Fibroblast of pulmonary artery (primary cell): ENCODE measurements around the gene CASS4.

ENCODE experiments used
- DNase-seq: peaks from one replicate; pipeline ENCODE4 v3.0.0-alpha.2; 2010; ENCODE audit warnings: low read depth
- H3K4me3 ChIP-seq: replicated peaks from 2 replicates; pipeline ENCODE4 v1.5.1; 2011; ENCODE audit warnings: low read depth, mild to moderate bottlenecking, control low read depth, low read length, moderate library complexity
- TF ChIP-seq, protein P1 (sequence below): IDR thresholded peaks from 2 replicates; pipeline ENCODE4 v1.5.1; 2011; ENCODE audit warnings: mild to moderate bottlenecking, control low read depth, low read length, inconsistent platforms; ENCODE audit errors: missing control alignments

Gene CASS4

DNA sequence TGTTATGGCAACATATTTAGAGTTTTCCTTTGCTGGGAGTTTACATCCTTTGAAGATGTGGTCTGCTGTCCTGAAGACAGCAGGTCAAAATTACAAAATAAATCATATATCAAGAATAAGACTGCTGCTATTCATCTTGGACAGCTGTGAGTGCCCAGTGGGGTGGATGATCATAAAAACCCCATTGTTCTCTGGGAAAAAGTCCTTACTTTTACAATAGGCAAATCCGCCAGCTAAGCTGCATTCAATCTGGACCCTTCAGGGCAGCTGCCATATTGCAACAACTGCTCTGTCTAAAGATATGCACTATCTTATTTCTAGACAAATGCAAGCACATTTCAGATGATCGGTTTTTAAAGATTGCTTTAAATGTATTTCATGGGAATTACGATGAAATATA is 19.4 kb downstream of the CASS4 start:
- no peak overlapping the region for H3K4me3 ChIP-seq
- TF ChIP-seq, protein P1, sequence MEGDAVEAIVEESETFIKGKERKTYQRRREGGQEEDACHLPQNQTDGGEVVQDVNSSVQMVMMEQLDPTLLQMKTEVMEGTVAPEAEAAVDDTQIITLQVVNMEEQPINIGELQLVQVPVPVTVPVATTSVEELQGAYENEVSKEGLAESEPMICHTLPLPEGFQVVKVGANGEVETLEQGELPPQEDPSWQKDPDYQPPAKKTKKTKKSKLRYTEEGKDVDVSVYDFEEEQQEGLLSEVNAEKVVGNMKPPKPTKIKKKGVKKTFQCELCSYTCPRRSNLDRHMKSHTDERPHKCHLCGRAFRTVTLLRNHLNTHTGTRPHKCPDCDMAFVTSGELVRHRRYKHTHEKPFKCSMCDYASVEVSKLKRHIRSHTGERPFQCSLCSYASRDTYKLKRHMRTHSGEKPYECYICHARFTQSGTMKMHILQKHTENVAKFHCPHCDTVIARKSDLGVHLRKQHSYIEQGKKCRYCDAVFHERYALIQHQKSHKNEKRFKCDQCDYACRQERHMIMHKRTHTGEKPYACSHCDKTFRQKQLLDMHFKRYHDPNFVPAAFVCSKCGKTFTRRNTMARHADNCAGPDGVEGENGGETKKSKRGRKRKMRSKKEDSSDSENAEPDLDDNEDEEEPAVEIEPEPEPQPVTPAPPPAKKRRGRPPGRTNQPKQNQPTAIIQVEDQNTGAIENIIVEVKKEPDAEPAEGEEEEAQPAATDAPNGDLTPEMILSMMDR, result no peak
- DNase-seq, result no peak

DNA sequence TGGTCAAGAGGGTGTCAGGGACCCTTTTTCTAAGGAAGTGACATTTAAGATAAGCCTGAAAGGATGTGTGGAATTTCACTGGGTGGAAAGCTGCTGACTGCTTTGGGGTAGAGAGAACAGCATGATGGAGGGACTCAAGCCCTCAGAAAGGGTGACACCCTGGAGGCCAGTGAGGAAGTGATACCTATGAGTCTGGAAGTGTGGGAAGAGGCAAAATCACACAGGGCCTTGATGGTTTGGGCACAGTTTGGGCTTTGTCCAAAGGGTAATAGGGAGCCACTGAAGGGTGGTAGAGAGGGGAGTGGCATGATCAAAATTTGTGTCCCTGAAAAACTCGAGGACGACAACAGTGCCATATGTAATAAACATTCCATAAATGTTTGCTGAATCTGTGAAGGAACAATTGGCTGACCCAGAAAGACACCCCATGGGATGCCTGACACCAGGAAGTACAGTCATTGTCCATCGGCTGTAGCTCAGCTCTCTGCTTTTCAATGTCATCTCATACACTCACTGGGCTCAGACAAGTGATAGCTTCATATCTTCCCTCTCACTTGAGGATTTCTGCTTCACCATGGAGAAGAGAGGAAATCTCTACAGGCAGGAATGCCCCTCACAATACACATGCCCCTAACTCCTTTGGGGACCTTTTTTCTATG is 21.3 kb downstream of the CASS4 start:
- DNase-seq, result peak; percentile 52
- no peak overlapping the region for H3K4me3 ChIP-seq
- TF ChIP-seq, protein P1, result no peak

DNA sequence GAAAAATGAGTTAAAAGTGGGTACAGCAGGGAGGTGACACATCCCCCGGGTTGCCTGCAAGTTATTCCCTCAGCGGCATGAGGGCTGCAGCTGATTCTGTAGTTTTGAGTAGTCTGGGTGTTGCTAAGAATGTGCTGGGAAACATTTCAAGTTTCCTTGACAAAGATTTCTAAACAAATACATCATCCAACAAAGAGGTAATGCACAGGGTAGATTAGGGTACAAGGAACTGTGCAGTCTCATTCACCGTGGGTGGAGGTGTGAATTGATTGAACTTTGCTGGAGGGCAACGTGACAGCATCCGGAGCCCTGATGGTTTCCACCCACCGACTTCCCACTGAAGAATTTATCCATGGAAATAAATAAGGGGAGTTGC is 21.8 kb downstream of the CASS4 start:
- TF ChIP-seq, protein P1, result no peak
- no peak overlapping the region for H3K4me3 ChIP-seq
- peak; percentile 91 for DNase-seq

DNA sequence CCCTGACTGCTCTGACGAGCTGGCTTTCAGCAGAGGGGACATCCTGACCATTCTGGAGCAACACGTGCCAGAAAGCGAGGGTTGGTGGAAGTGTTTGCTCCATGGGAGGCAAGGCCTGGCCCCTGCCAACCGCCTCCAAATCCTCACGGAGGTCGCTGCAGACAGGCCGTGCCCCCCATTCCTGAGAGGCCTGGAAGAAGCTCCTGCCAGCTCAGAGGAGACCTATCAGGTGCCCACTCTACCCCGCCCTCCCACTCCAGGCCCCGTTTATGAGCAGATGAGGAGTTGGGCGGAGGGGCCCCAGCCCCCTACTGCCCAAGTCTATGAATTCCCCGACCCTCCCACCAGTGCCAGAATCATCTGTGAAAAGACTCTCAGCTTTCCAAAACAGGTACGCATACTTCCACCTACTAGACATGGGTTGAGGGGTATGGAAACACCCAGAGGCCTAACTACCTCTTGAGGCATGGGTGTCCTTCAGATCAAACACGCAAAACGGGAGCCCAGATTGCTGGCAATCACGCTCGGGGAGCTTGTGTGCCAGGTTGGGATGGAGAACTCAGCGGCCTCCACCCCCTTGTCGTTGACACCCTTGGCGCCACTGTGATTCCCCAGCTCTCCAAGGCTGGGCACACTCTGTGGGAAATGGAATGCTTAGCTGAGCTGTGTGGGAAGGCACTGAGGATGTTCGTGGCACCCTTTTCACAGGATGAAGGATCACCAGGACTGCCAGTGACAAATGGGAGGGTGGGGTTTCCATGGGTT is 25.3 kb downstream of the CASS4 start:
- no peak for DNase-seq
- no peak overlapping the region for H3K4me3 ChIP-seq
- TF ChIP-seq, protein P1, result no peak

DNA sequence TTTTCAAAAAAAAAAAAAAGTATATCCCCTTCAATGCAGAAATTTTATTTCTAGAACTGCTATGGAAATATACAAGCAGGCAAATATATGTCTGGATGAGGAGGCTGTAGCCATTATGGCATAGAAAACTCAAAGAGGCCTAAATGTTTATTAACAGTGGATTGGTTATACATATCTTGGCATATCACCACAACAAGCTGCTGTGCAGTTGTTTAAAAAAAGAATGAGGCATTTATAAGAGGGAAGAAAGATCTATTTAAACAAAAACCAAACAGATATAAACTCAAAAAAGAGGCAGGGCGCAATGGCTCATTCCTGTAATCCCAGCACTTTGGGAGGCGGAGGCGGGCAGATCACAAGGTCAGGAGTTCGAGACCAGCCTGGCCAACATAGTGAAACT is 26.2 kb downstream of the CASS4 start:
- TF ChIP-seq, protein P1, result no peak
- no peak overlapping the region for H3K4me3 ChIP-seq
- no peak for DNase-seq

DNA sequence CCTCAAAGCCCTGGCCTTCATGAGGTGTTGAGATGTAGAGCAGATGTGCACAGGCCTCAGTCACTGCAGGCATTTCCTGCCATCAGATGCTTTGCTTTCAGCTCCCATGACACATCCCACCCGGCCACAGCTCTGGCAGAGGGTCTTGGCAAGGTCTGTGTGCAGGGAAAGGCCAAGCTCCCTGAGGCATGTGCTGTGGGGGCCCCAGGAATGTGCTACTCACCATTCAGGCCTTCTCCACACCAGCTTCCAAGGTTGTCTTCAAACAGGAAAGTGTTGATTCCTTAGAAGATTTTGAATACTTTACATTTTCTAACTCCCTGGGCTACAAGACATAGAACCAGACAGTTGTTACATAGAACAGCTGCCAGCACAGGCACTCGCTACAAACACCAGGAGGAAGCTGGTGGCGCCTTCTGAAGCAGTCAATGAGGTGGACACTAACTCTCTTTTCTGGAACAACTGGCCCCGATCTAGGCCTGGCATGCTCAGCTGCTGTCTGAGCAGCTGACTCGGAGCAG is 27.8 kb downstream of the CASS4 start:
- DNase-seq, result peak; percentile 99

More for the DNA sequence above, 27.8 kb downstream of the CASS4 start:
- H3K4me3 ChIP-seq, result no peak overlapping the region
- TF ChIP-seq, protein P1, result no peak
